GM12878 (cell line): ENCODE data around the gene HELZ.

Experiments used
- CHD4 ChIP-seq: fragments of 200-600 bp; sonication (generic); IDR thresholded peaks from 2 replicates; pipeline ENCODE4 v1.6.1; 2016; ENCODE audit warnings: mild to moderate bottlenecking
- EZH2 ChIP-seq: IDR thresholded peaks from 2 replicates; pipeline ENCODE4 v1.6.1; 2012; ENCODE audit warnings: low read depth, mild to moderate bottlenecking, control low read depth, inconsistent platforms, low read length, borderline replicate concordance; ENCODE audit not compliant: control insufficient read depth
- JUND ChIP-seq: IDR thresholded peaks from 2 replicates; pipeline ENCODE4 v1.6.1; 2012; ENCODE audit warnings: low read depth, mild to moderate bottlenecking, low read length, improper control_type of control experiment, moderate library complexity
- NFIC ChIP-seq: IDR thresholded peaks from 2 replicates; pipeline ENCODE4 v1.6.1; 2012; ENCODE audit warnings: low read depth, mild to moderate bottlenecking, inconsistent platforms, low read length, moderate library complexity
- POLR2AphosphoS5 ChIP-seq: IDR thresholded peaks from 2 replicates; pipeline ENCODE4 v1.6.1; 2011; ENCODE audit warnings: mild to moderate bottlenecking, low read length, inconsistent platforms
- SREBF2 ChIP-seq: IDR thresholded peaks from 2 replicates; pipeline ENCODE4 v1.6.1; 2012; ENCODE audit warnings: mild to moderate bottlenecking, low read length
- TF ChIP-seq, protein P1 (sequence below), 3 experiments: IDR thresholded peaks in 2 of 3; conservative IDR thresholded peaks in 1 of 3; 2 replicates each; pipeline ENCODE4 v1.5.1; 2011; ENCODE audit warnings: low read depth in 3 of 3, low read length in 3 of 3, mild to moderate bottlenecking in 3 of 3, control low read depth in 2 of 3, moderate library complexity in 2 of 3, inconsistent platforms in 1 of 3, mixed read lengths in 1 of 3; ENCODE audit not compliant: control insufficient read depth in 2 of 3, insufficient read depth in 1 of 3; ENCODE audit errors: extremely low read depth in 1 of 3
- TF ChIP-seq, protein P2 (sequence below): fragments of 450-650 bp; IDR thresholded peaks from 2 replicates; pipeline ENCODE4 v1.6.1; 2016; ENCODE audit warnings: mild to moderate bottlenecking, moderate library complexity, borderline replicate concordance
- TF ChIP-seq, protein P3 (sequence below): fragments of 450-650 bp; IDR thresholded peaks from 2 replicates; pipeline ENCODE4 v1.6.1; 2017; ENCODE audit warnings: antibody characterized with exemption, mild to moderate bottlenecking, moderate library complexity

DNA sequence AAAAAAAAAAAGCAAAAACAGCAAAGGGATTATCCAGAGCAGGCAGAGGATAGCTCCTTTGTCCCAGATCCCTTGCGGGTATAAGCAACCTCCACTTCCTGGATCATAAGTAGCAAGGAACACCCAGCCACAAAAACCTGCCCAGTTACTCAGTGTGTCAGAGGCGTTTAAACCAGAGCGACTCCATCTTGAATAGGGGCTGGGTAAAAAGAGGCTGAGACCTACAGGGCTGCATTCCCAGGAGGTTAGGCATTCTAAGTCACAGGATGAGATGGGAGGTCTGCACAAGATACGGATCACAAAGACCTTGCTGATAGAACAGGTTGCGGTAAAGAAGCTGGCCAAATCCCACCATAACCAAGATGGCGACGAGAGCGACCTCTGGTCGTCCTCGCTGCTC, 33.4 kb upstream of the HELZ start:
- no peak for TF ChIP-seq EZH2
- TF ChIP-seq, protein P1, sequence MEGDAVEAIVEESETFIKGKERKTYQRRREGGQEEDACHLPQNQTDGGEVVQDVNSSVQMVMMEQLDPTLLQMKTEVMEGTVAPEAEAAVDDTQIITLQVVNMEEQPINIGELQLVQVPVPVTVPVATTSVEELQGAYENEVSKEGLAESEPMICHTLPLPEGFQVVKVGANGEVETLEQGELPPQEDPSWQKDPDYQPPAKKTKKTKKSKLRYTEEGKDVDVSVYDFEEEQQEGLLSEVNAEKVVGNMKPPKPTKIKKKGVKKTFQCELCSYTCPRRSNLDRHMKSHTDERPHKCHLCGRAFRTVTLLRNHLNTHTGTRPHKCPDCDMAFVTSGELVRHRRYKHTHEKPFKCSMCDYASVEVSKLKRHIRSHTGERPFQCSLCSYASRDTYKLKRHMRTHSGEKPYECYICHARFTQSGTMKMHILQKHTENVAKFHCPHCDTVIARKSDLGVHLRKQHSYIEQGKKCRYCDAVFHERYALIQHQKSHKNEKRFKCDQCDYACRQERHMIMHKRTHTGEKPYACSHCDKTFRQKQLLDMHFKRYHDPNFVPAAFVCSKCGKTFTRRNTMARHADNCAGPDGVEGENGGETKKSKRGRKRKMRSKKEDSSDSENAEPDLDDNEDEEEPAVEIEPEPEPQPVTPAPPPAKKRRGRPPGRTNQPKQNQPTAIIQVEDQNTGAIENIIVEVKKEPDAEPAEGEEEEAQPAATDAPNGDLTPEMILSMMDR (IDR thresholded peaks at IDR 0.05 in 2 of 3, conservative IDR thresholded peaks at IDR 0.05 in 1 of 3; ENCODE audit: control insufficient read depth in 2 of 3, extremely low read depth in 1 of 3, insufficient read depth in 1 of 3, low read depth in 3 of 3, low read length in 3 of 3) = no peak
- TF ChIP-seq, protein P2, sequence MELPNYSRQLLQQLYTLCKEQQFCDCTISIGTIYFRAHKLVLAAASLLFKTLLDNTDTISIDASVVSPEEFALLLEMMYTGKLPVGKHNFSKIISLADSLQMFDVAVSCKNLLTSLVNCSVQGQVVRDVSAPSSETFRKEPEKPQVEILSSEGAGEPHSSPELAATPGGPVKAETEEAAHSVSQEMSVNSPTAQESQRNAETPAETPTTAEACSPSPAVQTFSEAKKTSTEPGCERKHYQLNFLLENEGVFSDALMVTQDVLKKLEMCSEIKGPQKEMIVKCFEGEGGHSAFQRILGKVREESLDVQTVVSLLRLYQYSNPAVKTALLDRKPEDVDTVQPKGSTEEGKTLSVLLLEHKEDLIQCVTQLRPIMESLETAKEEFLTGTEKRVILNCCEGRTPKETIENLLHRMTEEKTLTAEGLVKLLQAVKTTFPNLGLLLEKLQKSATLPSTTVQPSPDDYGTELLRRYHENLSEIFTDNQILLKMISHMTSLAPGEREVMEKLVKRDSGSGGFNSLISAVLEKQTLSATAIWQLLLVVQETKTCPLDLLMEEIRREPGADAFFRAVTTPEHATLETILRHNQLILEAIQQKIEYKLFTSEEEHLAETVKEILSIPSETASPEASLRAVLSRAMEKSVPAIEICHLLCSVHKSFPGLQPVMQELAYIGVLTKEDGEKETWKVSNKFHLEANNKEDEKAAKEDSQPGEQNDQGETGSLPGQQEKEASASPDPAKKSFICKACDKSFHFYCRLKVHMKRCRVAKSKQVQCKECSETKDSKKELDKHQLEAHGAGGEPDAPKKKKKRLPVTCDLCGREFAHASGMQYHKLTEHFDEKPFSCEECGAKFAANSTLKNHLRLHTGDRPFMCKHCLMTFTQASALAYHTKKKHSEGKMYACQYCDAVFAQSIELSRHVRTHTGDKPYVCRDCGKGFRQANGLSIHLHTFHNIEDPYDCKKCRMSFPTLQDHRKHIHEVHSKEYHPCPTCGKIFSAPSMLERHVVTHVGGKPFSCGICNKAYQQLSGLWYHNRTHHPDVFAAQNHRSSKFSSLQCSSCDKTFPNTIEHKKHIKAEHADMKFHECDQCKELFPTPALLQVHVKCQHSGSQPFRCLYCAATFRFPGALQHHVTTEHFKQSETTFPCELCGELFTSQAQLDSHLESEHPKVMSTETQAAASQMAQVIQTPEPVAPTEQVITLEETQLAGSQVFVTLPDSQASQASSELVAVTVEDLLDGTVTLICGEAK = no peak
- TF ChIP-seq CHD4 = no peak
- no peak for TF ChIP-seq POLR2AphosphoS5
- TF ChIP-seq JUND = no peak
- TF ChIP-seq NFIC = no peak
- TF ChIP-seq, protein P3, sequence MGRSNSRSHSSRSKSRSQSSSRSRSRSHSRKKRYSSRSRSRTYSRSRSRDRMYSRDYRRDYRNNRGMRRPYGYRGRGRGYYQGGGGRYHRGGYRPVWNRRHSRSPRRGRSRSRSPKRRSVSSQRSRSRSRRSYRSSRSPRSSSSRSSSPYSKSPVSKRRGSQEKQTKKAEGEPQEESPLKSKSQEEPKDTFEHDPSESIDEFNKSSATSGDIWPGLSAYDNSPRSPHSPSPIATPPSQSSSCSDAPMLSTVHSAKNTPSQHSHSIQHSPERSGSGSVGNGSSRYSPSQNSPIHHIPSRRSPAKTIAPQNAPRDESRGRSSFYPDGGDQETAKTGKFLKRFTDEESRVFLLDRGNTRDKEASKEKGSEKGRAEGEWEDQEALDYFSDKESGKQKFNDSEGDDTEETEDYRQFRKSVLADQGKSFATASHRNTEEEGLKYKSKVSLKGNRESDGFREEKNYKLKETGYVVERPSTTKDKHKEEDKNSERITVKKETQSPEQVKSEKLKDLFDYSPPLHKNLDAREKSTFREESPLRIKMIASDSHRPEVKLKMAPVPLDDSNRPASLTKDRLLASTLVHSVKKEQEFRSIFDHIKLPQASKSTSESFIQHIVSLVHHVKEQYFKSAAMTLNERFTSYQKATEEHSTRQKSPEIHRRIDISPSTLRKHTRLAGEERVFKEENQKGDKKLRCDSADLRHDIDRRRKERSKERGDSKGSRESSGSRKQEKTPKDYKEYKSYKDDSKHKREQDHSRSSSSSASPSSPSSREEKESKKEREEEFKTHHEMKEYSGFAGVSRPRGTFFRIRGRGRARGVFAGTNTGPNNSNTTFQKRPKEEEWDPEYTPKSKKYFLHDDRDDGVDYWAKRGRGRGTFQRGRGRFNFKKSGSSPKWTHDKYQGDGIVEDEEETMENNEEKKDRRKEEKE = no peak
- no peak for TF ChIP-seq SREBF2
